Measurements from ENCODE around the gene SLC13A3.

The SLC13A3 gene

DNA sequence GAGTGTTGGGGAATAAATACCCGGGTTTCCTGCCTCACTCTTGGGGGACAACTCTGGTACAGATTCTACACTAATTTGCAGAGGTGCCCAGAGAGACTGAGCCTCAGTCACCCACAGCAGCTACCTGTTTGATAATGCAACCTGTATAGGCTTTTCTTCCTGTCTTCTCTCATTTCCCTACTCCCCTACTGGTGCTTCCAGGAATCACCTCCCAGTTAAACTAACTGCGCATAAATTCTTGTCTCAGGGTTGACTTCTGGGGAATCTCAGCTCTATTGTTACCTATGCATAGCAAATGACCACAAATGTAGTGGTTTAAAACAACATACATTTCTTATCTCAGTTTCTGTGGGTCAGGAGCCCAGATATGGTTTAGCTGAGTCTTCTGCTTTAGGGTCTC, 112.1 kb downstream of the SLC13A3 start:
- no peak for DNase-seq (ENCODE audit: low read depth in 3 of 3)

DNA sequence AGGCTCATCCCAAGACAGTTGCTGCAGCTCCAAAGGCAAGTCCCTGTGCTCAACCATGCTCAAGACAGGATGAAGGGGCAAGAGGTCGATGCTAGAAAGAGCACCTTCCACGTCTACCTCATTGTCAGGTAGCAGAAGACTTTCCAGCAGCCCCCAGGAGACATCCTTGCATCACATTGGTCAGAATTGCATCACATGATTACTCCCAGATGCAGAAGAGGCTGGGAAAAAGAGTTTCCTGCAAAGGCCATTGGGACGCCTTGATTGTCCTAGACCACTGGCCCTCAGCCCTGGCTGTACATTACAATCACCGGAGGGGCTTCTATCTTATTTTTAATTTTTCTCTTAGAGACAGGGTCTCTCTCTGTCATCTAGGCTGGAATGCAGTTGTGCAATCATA, 120.6 kb downstream of the SLC13A3 start:
- DNase-seq (ENCODE audit: low read depth in 3 of 3) = no peak

- DNase-seq (ENCODE audit: low read depth in 3 of 3) = no peak
Measured at GRCh38 chr20:46523696-46524328, 127.4 kb downstream of the SLC13A3 start.

GRCh38 chr20:46523108-46523507, 128.2 kb downstream of the SLC13A3 start:
- no peak for DNase-seq (ENCODE audit: low read depth in 3 of 3)

DNA sequence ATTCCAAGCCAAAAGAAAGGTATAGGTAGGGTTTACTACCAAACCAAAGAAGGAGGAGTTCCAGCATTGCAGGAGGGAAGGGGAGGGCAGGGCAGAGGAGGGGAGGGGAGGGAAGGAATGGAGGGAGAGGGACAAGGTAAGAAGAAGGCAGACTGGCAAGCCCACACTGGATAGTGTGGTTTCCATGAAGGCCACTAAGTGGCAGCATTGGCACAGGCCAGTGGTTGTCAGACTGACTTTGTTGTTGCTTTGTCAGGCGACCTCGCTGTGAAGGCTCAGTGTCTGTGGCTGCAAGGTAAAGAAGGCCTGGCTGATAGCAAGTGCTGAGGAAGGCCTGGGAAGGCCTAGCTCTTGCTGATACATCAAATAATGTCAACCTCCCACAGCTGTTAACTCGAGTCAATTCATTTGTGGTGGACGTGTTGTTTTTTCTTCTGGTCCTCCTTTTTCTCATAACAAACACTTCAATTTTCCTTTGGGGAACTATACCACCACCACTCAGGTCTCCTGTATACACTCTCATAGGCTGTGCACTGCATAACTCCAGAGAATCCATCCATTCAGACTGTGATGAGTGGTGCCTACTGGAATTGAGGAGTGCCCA, 130.2 kb downstream of the SLC13A3 start:
- no peak for DNase-seq (ENCODE audit: low read depth in 3 of 3)

DNA sequence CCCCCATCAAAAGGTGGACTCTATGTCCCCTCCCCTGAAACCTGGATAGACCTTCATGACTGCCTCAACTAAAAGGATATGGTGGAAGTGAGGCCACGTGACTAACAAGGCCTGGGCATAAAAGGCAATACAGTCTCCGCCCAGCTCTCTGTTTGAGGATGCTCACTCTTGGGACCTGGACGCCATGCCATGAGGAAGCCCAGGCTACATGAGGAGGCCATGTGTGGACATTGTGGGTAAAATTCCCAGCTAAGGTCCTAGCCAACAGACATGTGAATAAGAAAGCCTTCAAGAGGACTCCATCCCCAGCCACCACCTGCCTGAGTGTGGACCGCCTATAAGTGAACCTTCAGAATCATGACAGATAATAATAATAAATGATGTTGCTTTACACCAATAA, 130.7 kb downstream of the SLC13A3 start:
- DNase-seq (ENCODE audit: low read depth in 3 of 3) = no peak

GRCh38 chr20:46519471-46520068, 131.7 kb downstream of the SLC13A3 start:
- DNase-seq (ENCODE audit: low read depth in 3 of 3) = no peak

GRCh38 chr20:46512943-46513844, 138.1 kb downstream of the SLC13A3 start, which contains the start of gene ZNF334:
ZNF334 (minus strand) TSS chr20:46513559; CDS start chr20:46512102, 1,457 bp downstream.
- DNase-seq (ENCODE audit: low read depth in 3 of 3) = peak in 1 of 3 experiments; percentile 17

- no peak for DNase-seq (ENCODE audit: low read depth in 3 of 3)
Measured at GRCh38 chr20:46509523-46509922, 141.7 kb downstream of the SLC13A3 start.
